HG02678 (cell line): ENCODE data around the gene OXNAD1.

Experiments
- ATAC-seq: cut with Tn5 transposase; IDR thresholded peaks from one replicate; pipeline ENCODE4 v1.9.1; 2021; ENCODE audit warnings: mild to moderate bottlenecking, moderate library complexity; ENCODE audit not compliant: unreplicated experiment

The OXNAD1 gene

GRCh38 chr3:16325850-16326249 lies 60.8 kb downstream of the OXNAD1 start:
- ATAC-seq = no peak

GRCh38 chr3:16326724-16327349 lies 61.8 kb downstream of the OXNAD1 start:
- ATAC-seq = no peak

GRCh38 chr3:16328124-16328523 lies 63.1 kb downstream of the OXNAD1 start:
- ATAC-seq = no peak

- no peak for ATAC-seq
Observed at GRCh38 chr3:16329036-16329825, 64.2 kb downstream of the OXNAD1 start.

GRCh38 chr3:16329826-16330129 lies 64.8 kb downstream of the OXNAD1 start:
- no peak for ATAC-seq

- no peak for ATAC-seq
Observed at GRCh38 chr3:16330351-16330750, 65.3 kb downstream of the OXNAD1 start.

- ATAC-seq = no peak
Observed at GRCh38 chr3:16331319-16331883, 66.4 kb downstream of the OXNAD1 start.

- ATAC-seq = no peak
Observed at GRCh38 chr3:16332904-16333426, 68.0 kb downstream of the OXNAD1 start.

GRCh38 chr3:16334909-16335308 lies 69.9 kb downstream of the OXNAD1 start:
- ATAC-seq = no peak

GRCh38 chr3:16335333-16335732 lies 70.3 kb downstream of the OXNAD1 start:
- no peak for ATAC-seq

GRCh38 chr3:16335772-16336645 lies 71.0 kb downstream of the OXNAD1 start:
- ATAC-seq = no peak

- ATAC-seq = no peak
Observed at GRCh38 chr3:16336825-16337224, 71.8 kb downstream of the OXNAD1 start.

GRCh38 chr3:16337856-16338540 lies 73.0 kb downstream of the OXNAD1 start:
- ATAC-seq = peak; percentile 92

- ATAC-seq = no peak
Observed at GRCh38 chr3:16338999-16339398, 74.0 kb downstream of the OXNAD1 start.

- no peak for ATAC-seq
Observed at GRCh38 chr3:16343101-16343500, 78.1 kb downstream of the OXNAD1 start.

- ATAC-seq = no peak
Observed at GRCh38 chr3:16346413-16347081, 81.5 kb downstream of the OXNAD1 start.

GRCh38 chr3:16347548-16347947 lies 82.5 kb downstream of the OXNAD1 start:
- no peak for ATAC-seq

GRCh38 chr3:16349986-16350596 lies 85.1 kb downstream of the OXNAD1 start:
- ATAC-seq = no peak

- ATAC-seq = no peak
Observed at GRCh38 chr3:16350597-16351318, 85.7 kb downstream of the OXNAD1 start.
